ENCODE results near the gene SCO1. TPM values are rescaled to one million over a fixed set of nuclear protein-coding genes. Genes with fewer than 3 reads are reported as not detected.

Gene SCO1
- total RNA-seq = 10 to 100 TPM; 15.3 to 18.2 TPM
- 15.1 TPM for polyA plus RNA-seq (2013, experiment 1 of 2)
- 14.9 TPM for polyA plus RNA-seq (2013, experiment 2 of 2)
- 24.8 to 114 (median 63.6) reads per million in 172 experiments for total RNA-seq

DNA sequence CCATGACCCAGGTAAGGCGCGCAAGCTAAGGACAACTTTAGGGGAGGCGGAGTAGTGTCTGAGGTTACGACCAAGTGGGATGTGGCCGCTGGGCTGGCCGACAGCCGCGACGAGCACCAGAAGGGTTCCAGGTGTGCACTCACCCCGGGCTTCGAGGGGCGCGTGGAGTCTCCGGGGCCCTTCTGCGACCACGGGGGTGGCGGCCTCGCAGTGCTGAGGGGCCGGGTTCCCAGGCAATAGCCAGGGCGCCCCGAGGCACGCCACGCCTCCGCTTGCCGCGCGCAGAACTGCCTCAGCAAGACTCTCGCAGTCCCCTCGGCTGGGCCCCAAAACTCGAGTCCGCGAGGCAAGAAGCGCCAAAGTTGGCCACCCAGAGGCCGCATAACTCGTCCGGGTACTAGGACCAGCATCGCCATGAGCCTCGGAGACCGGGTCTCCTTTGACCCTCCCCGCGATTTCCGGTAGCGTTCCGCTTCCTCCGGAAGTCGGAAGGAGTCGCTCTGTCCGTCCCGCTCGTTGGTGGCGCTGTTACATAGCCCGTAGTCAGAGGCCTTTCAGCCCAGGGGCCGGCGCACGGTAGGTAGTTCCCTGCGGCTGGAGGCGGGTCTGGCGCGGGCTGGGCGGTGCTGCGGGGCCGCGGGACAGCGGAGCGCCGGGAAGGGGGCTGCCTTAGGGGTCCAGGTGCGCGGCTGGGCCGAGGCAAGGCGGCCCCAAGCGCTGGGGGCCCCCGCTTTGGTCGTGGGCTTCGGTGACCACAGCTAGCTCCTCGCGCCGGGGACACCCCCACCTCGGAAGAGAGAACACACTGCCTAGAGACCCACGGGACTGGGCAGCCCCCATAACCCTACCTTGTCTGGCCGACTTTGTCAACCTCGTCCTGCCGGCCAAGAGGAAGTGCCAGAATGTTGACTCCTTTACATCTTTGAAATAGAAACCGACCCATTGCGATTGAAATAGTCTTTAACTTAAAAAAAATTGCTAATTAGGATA, at the start of gene SCO1, which contains the start of gene ADPRM:
TSS of gene SCO1 (minus strand) at position 442 of the 990 bp plus-strand sequence. CDS start at position 416, 26 bp downstream.
TSS of gene ADPRM (plus strand) at position 503 of the 990 bp plus-strand sequence. CDS start 7,333 bp downstream, outside the sequence.
- ChIA-PET CTCF (no interaction called here), POLR2A (interaction anchor here (0.6 to 1.9 kb wide), 4 partner anchors 33 to 148 kb away, joined by 3 to 7 read pairs (median 4); partner anchors contain the start of gene TMEM220)
- Mint-ChIP-seq H3K4me3 (peak within 1 kb of the TSS; percentile 94), H3K36me3 (ENCODE audit: low read depth) (peaks cover 77% of the 10 kb centered on the region), H3K9me3 (no peaks in the 10 kb centered on the region), H3K4me1 (ENCODE audit: low read depth) (peaks cover 70% of the 10 kb centered on the region), H3K27ac (peak within 1 kb of the TSS; percentile 95), H3K27me3 (no peaks in the 10 kb centered on the region)
- H3K9me3 ChIP-seq (ENCODE audit: control insufficient read depth in 1 of 2, insufficient read depth in 1 of 2, low read length in 2 of 2) = no peaks in the 10 kb centered on the region
- H3K27ac ChIP-seq (ENCODE audit: low read depth in 1 of 2, low read length in 2 of 2) = peak within 1 kb of the TSS; percentile 84 to 95
- peak; percentile 84 for ATAC-seq (ENCODE audit: poor library complexity)
- DNase-seq = peak; percentile 76 to 95 (median 86)
- peaks cover 39% of the 10 kb centered on the region for H3K4me1 ChIP-seq (ENCODE audit: insufficient read depth, low read length)
- H3K27me3 ChIP-seq (ENCODE audit: control insufficient read depth in 1 of 2, insufficient read depth in 2 of 2, low read length in 2 of 2) = no peaks in the 10 kb centered on the region
- intact Hi-C loops (cut with DNase I, micrococcal nuclease) = loop anchor here in 1 of 2 experiments (5.0 kb wide), 1 partner anchor 1325 kb away; the partner anchor contains the start of gene MAP2K4
- peaks cover 23% of the 10 kb centered on the region for H3K36me3 ChIP-seq (ENCODE audit: insufficient read depth, low read length)
- H3K4me3 ChIP-seq (ENCODE audit: low read length) = peak within 1 kb of the TSS; percentile 81
- TF ChIP-seq, protein P1, sequence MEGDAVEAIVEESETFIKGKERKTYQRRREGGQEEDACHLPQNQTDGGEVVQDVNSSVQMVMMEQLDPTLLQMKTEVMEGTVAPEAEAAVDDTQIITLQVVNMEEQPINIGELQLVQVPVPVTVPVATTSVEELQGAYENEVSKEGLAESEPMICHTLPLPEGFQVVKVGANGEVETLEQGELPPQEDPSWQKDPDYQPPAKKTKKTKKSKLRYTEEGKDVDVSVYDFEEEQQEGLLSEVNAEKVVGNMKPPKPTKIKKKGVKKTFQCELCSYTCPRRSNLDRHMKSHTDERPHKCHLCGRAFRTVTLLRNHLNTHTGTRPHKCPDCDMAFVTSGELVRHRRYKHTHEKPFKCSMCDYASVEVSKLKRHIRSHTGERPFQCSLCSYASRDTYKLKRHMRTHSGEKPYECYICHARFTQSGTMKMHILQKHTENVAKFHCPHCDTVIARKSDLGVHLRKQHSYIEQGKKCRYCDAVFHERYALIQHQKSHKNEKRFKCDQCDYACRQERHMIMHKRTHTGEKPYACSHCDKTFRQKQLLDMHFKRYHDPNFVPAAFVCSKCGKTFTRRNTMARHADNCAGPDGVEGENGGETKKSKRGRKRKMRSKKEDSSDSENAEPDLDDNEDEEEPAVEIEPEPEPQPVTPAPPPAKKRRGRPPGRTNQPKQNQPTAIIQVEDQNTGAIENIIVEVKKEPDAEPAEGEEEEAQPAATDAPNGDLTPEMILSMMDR (IDR thresholded peaks at IDR 0.05) = no peak

DNA sequence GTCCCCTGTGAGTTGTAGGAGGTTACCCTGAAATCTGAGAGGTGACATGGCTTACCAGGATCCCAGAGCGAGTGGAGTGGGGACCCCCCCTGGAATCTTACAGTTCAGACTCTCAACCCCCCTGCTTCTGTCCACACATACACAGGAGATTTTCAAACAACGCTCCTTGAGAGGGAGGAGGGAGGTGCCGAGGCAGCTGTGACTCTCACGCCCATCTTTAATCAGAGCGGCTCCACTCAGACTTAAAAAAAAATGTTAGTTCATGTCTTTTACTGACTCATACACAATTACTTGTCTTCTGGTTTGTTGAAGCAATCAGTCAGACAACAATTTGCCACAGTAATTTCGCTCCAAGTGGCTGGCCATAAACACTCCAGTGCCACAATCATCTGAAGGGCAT, 47.9 kb upstream of the SCO1 start:
- Histone ChIP-seq H3K27me3 (ENCODE audit: control insufficient read depth in 1 of 2, insufficient read depth in 2 of 2, low read length in 2 of 2) (no peaks in the 10 kb centered on the region), H3K4me3 (ENCODE audit: low read length) (no peak overlapping the region), H3K27ac (ENCODE audit: low read depth in 1 of 2, low read length in 2 of 2) (no peak overlapping the region), H3K9me3 (ENCODE audit: control insufficient read depth in 1 of 2, insufficient read depth in 1 of 2, low read length in 2 of 2) (no peaks in the 10 kb centered on the region), H3K36me3 (ENCODE audit: insufficient read depth, low read length) (no peaks in the 10 kb centered on the region), H3K4me1 (ENCODE audit: insufficient read depth, low read length) (peaks cover 4% of the 10 kb centered on the region)
- Mint-ChIP-seq H3K27ac (no peak overlapping the region), H3K36me3 (ENCODE audit: low read depth) (no peaks in the 10 kb centered on the region), H3K27me3 (peaks cover 4% of the 10 kb centered on the region), H3K4me1 (ENCODE audit: low read depth) (peaks cover 19% of the 10 kb centered on the region), H3K9me3 (no peaks in the 10 kb centered on the region), H3K4me3 (no peak overlapping the region)
- POLR2A ChIA-PET = interaction anchor here (0.6 to 1.2 kb wide), 2 partner anchors 45 to 46 kb away, joined by 3 read pairs; no protein-coding TSS in a partner anchor
- CTCF ChIA-PET = no interaction called here
- TF ChIP-seq, protein P1 (IDR thresholded peaks at IDR 0.05) = no peak
- ATAC-seq (ENCODE audit: poor library complexity) (no peak), DNase-seq (no peak)
- intact Hi-C loops (cut with DNase I, micrococcal nuclease) = no loop called here

DNA sequence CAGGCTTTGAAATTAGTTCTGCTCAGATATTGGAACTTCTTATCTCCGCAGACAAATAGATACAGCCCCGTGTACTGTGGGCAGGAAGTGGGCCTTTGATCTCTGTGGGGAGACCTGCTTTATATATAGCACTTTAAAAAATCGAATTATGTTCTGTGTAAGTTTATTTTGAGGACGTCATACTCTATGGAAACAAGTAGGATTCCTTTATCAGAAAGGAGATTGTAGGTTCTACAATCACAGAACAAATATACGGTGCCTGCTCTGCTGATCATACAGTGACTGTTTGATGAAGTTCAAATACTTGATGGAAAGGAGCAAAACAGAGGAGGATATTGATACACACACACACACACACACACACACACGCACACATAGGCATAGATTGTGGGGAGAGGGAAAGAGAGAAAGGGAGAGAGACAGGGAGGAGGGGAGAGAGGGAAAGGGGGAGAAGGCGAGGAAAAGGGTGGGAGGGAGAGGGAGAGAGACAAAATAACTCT, 47.2 kb upstream of the SCO1 start:
- Mint-ChIP-seq H3K27me3 (peaks cover 4% of the 10 kb centered on the region), H3K4me1 (ENCODE audit: low read depth) (peaks cover 19% of the 10 kb centered on the region), H3K27ac (peak overlapping the region; percentile 57), H3K4me3 (peak overlapping the region; percentile 54), H3K9me3 (no peaks in the 10 kb centered on the region), H3K36me3 (ENCODE audit: low read depth) (no peaks in the 10 kb centered on the region)
- Histone ChIP-seq H3K4me1 (ENCODE audit: insufficient read depth, low read length) (peaks cover 4% of the 10 kb centered on the region), H3K27me3 (ENCODE audit: control insufficient read depth in 1 of 2, insufficient read depth in 2 of 2, low read length in 2 of 2) (no peaks in the 10 kb centered on the region), H3K4me3 (ENCODE audit: low read length) (no peak overlapping the region), H3K9me3 (ENCODE audit: control insufficient read depth in 1 of 2, insufficient read depth in 1 of 2, low read length in 2 of 2) (no peaks in the 10 kb centered on the region), H3K36me3 (ENCODE audit: insufficient read depth, low read length) (no peaks in the 10 kb centered on the region), H3K27ac (ENCODE audit: low read depth in 1 of 2, low read length in 2 of 2) (no peak overlapping the region)
- ATAC-seq (ENCODE audit: poor library complexity) (peak; percentile 96), DNase-seq (peak in 8 of 14 experiments; percentile 6 to 60 (median 47))
- TF ChIP-seq, protein P1 (IDR thresholded peaks at IDR 0.05) = no peak
- POLR2A ChIA-PET = interaction anchor here (0.6 to 1.2 kb wide), 2 partner anchors 44 to 45 kb away, joined by 3 read pairs; no protein-coding TSS in a partner anchor
- CTCF ChIA-PET = no interaction called here
- intact Hi-C loops (cut with DNase I, micrococcal nuclease) = no loop called here

Measured in CD4-positive, alpha-beta T cell (primary cell).